ENCODE measurements around the gene FSD1.
A peak's percentile ranks its signal among the peaks of the same experiment; 100 is the strongest.

The FSD1 gene

GRCh38 chr19:4363571-4364304 is 59.3 kb downstream of the FSD1 start:
- DNase-seq (ENCODE audit: low read depth in 2 of 2) = no peak

GRCh38 chr19:4365341-4365740 is 60.9 kb downstream of the FSD1 start:
- no peak for DNase-seq (ENCODE audit: low read depth in 2 of 2)

GRCh38 chr19:4365791-4366665 is 61.6 kb downstream of the FSD1 start:
- no peak for DNase-seq (ENCODE audit: low read depth in 2 of 2)

GRCh38 chr19:4366666-4367335 is 62.4 kb downstream of the FSD1 start:
- no peak for DNase-seq (ENCODE audit: low read depth in 2 of 2)

GRCh38 chr19:4367336-4367723 is 62.9 kb downstream of the FSD1 start:
- no peak for DNase-seq (ENCODE audit: low read depth in 2 of 2)

- no peak for DNase-seq (ENCODE audit: low read depth in 2 of 2)
Measured at GRCh38 chr19:4367781-4368127, 63.4 kb downstream of the FSD1 start.

- no peak for DNase-seq (ENCODE audit: low read depth in 2 of 2)
Measured at GRCh38 chr19:4368128-4368820, 63.9 kb downstream of the FSD1 start.

- peak; percentile 54 to 56 for DNase-seq (ENCODE audit: low read depth in 2 of 2)
Measured at GRCh38 chr19:4369109-4369887, 64.9 kb downstream of the FSD1 start.

- peak; percentile 70 to 75 for DNase-seq (ENCODE audit: low read depth in 2 of 2)
Measured at GRCh38 chr19:4369888-4370260, 65.5 kb downstream of the FSD1 start.

- no peak for DNase-seq (ENCODE audit: low read depth in 2 of 2)
Measured at GRCh38 chr19:4370418-4371041, 66.1 kb downstream of the FSD1 start.

- no peak for DNase-seq (ENCODE audit: low read depth in 2 of 2)
Measured at GRCh38 chr19:4371247-4372164, 67.1 kb downstream of the FSD1 start.

GRCh38 chr19:4372165-4373012 is 68.0 kb downstream of the FSD1 start:
- no peak for DNase-seq (ENCODE audit: low read depth in 2 of 2)

GRCh38 chr19:4373013-4373367 is 68.6 kb downstream of the FSD1 start:
- no peak for DNase-seq (ENCODE audit: low read depth in 2 of 2)
